ENCODE results near the gene ITM2C. TPM values are rescaled to one million over a fixed set of nuclear protein-coding genes. Genes with fewer than 3 reads are reported as not detected.

The ITM2C gene
- total and polyA plus RNA-seq, 9 donors: 52.3 to 96.2 (median 67.8) TPM

Other genes with a start within 250 kb of the ITM2C start
- 10 to 100 TPM; 39.6 to 64.4 (median 52.0) TPM for gene CAB39, start 152.1 kb upstream of the ITM2C start, total RNA-seq
- gene CAB39, start 152.1 kb upstream of the ITM2C start, polyA plus RNA-seq: 10 to 100 TPM; 24.8 to 42.7 TPM
- gene GPR55, start 60.3 kb downstream of the ITM2C start, total RNA-seq: under 1 TPM in 2 of 7 donors, not detected in 5; 0.15 to 0.20 TPM
- gene GPR55, start 60.3 kb downstream of the ITM2C start, polyA plus RNA-seq: under 1 TPM; 0.05 to 0.13 TPM
- gene SPATA3, start 131.2 kb downstream of the ITM2C start, total RNA-seq: not detected
- gene SPATA3, start 131.2 kb downstream of the ITM2C start, polyA plus RNA-seq: not detected
- under 1 TPM in 3 of 7 donors, not detected in 4; 0.11 to 0.18 (median 0.12) TPM for gene C2orf72, start 172.6 kb downstream of the ITM2C start, total RNA-seq
- gene C2orf72, start 172.6 kb downstream of the ITM2C start, polyA plus RNA-seq: under 1 TPM; 0.06 to 0.13 TPM
- 10 to 100 TPM; 25.9 to 68.2 (median 57.8) TPM for gene PSMD1, start 191.9 kb downstream of the ITM2C start, total RNA-seq
- 10 to 100 TPM; 19.0 to 73.2 TPM for gene PSMD1, start 191.9 kb downstream of the ITM2C start, polyA plus RNA-seq

Measured in ovary (tissue), 9 donors.